HepG2 (cell line): ENCODE results near the gene LDAF1.

Experiments
- KLF6 ChIP-seq: IDR thresholded peaks from 2 replicates; pipeline ENCODE4 v1.8.0; 2016; ENCODE audit warnings: missing biosample characterization, missing genetic modification reagents
- ZNF343 ChIP-seq: sonication (generic); formaldehyde crosslinking; IDR thresholded peaks from 2 replicates; pipeline ENCODE4 v1.4.0; 2020; ENCODE audit warnings: mild to moderate bottlenecking, missing genetic modification reagents

DNA sequence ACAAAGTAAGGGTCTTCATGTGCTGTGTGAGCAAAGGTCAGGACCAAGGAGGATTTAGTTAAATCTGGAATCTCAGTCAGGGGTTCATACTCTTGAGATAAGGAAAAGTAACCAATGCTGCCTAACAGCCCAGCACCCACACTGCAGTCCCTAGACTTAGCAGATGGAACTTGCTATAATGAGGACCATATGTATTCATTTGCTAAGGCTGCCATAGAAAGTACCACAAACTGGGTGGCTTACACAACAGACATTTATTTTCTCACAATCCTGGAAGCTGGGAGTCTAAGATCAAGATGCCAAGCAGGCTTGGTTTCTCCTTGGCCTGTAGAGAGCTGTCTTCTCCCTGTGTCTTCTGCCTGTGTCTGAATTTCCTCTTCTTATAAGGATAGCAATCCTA lies 32.1 kb downstream of the LDAF1 start:
- TF ChIP-seq ZNF343 (CRISPR knock-in tag) (no peak), KLF6 (CRISPR knock-in tag) (no peak)
